Calu3 (cell line): ENCODE measurements around the gene ADAD2. TPM values are rescaled to one million over a fixed set of nuclear protein-coding genes. Genes with fewer than 3 reads are reported as not detected.

Experiments
- BruUV-seq: library from RNA; stranded (reverse); fragments of 400-500 nt; replicated peaks from 2 replicates; lab custom pipeline; 2021; lab: Mats Ljungman, UMichigan
- CTCF ChIA-PET: fragments of 300-600 bp; sonication (Branson Sonifier 250); formaldehyde crosslinking; loops from one replicate; lab custom pipeline; 2022; ENCODE audit warnings: antibody characterized with exemption; lab: Charles Lee
- DNase-seq: peaks from one replicate; pipeline ENCODE4 v3.0.0; 2022
- H3K27ac Mint-ChIP-seq: one replicate; pipeline ENCODE4 v1.8.0; 2022; ENCODE audit warnings: mixed read lengths; ENCODE audit not compliant: unreplicated experiment
- H3K27me3 Mint-ChIP-seq: one replicate; pipeline ENCODE4 v1.8.0; 2022; ENCODE audit warnings: mixed read lengths; ENCODE audit not compliant: unreplicated experiment
- H3K36me3 Mint-ChIP-seq: one replicate; pipeline ENCODE4 v1.8.0; 2022; ENCODE audit warnings: mild to moderate bottlenecking, moderate library complexity, mixed read lengths; ENCODE audit not compliant: insufficient read depth, unreplicated experiment
- H3K4me1 Mint-ChIP-seq: one replicate; pipeline ENCODE4 v1.8.0; 2022; ENCODE audit warnings: mild to moderate bottlenecking, low read depth, mixed read lengths; ENCODE audit not compliant: unreplicated experiment
- H3K4me3 Mint-ChIP-seq: one replicate; pipeline ENCODE4 v1.8.0; 2022; ENCODE audit warnings: mild to moderate bottlenecking, low read depth, moderate library complexity, mixed read lengths; ENCODE audit not compliant: unreplicated experiment
- H3K9me3 Mint-ChIP-seq: one replicate; pipeline ENCODE4 v1.8.0; 2022; ENCODE audit warnings: low read depth, mixed read lengths; ENCODE audit not compliant: unreplicated experiment
- CTCF ChIP-seq: fragments of 200-600 bp; IDR thresholded peaks from one replicate; pipeline ENCODE4 v1.8.0; 2022; ENCODE audit warnings: antibody characterized with exemption; ENCODE audit not compliant: unreplicated experiment
- intact Hi-C: fragments of 100-400 bp; cut with micrococcal nuclease; formaldehyde crosslinking; loops from one replicate; pipeline ENCODE4 v1.10.0; 2022; ENCODE audit not compliant: unreplicated experiment
- total RNA-seq: library from RNA; stranded (reverse); gene quantifications from 2 replicates; pipeline ENCODE4 v1.2.3, GENCODE V29; 2022

Gene ADAD2
- total RNA-seq, 1 experiment from 2014 or later = not detected

- intact Hi-C loops = no loop called here
- H3K4me1 Mint-ChIP-seq = no peaks in the 10 kb centered on the region
- no peak for DNase-seq
- H3K36me3 Mint-ChIP-seq = peaks cover 3% of the 10 kb centered on the region
- no peak overlapping the region for H3K27ac Mint-ChIP-seq
- H3K9me3 Mint-ChIP-seq = no peaks in the 10 kb centered on the region
- peaks cover 66% of the 10 kb centered on the region for H3K27me3 Mint-ChIP-seq
- BruUV-seq = no TSS peak
- no peak for TF ChIP-seq CTCF
- no peak overlapping the region for H3K4me3 Mint-ChIP-seq
- CTCF ChIA-PET = interaction anchor here (0.6 to 0.7 kb wide), 2 partner anchors 207 to 236 kb away, joined by 3 to 6 read pairs; no protein-coding TSS in a partner anchor
Measured at GRCh38 chr16:84161037-84161436, 29.9 kb upstream of the ADAD2 start.

- intact Hi-C loops = no loop called here
- no peak for TF ChIP-seq CTCF
- no peak for DNase-seq
- peaks cover 68% of the 10 kb centered on the region for H3K27me3 Mint-ChIP-seq
- no TSS peak for BruUV-seq
- CTCF ChIA-PET = no interaction called here
- H3K27ac Mint-ChIP-seq = no peak overlapping the region
- H3K9me3 Mint-ChIP-seq = no peaks in the 10 kb centered on the region
- no peaks in the 10 kb centered on the region for H3K36me3 Mint-ChIP-seq
- no peak overlapping the region for H3K4me3 Mint-ChIP-seq
- no peaks in the 10 kb centered on the region for H3K4me1 Mint-ChIP-seq
Measured at GRCh38 chr16:84161801-84162200, 29.2 kb upstream of the ADAD2 start.

GRCh38 chr16:84165746-84166145, 25.2 kb upstream of the ADAD2 start:
- Mint-ChIP-seq H3K4me1 (peaks cover 7% of the 10 kb centered on the region), H3K27ac (no peak overlapping the region), H3K36me3 (no peaks in the 10 kb centered on the region), H3K27me3 (peaks cover 65% of the 10 kb centered on the region), H3K4me3 (no peak overlapping the region), H3K9me3 (no peaks in the 10 kb centered on the region)
- BruUV-seq = no TSS peak
- intact Hi-C loops = no loop called here
- no peak for DNase-seq
- no peak for TF ChIP-seq CTCF
- CTCF ChIA-PET = interaction anchor here (0.9 to 1.4 kb wide), 2 partner anchors 12 to 20 kb away, joined by 3 to 6 read pairs; partner anchors contain the start of genes DNAAF1 and HSDL1

GRCh38 chr16:84166796-84167695, 23.9 kb upstream of the ADAD2 start:
- intact Hi-C loops = no loop called here
- BruUV-seq = no TSS peak
- H3K4me1 Mint-ChIP-seq = peaks cover 7% of the 10 kb centered on the region
- H3K27ac Mint-ChIP-seq = no peak overlapping the region
- CTCF ChIA-PET = interaction anchor here (0.9 to 1.4 kb wide), 3 partner anchors 11 to 22 kb away, joined by 3 to 6 read pairs (median 4); partner anchors contain the start of genes DNAAF1, HSDL1 and TAF1C
- DNase-seq = no peak
- no peaks in the 10 kb centered on the region for H3K9me3 Mint-ChIP-seq
- no peaks in the 10 kb centered on the region for H3K36me3 Mint-ChIP-seq
- H3K27me3 Mint-ChIP-seq = peaks cover 55% of the 10 kb centered on the region
- no peak overlapping the region for H3K4me3 Mint-ChIP-seq
- TF ChIP-seq CTCF = no peak
